Nephron progenitor cell (in vitro differentiated cells): ENCODE measurements around the gene DPP10.
A peak's percentile ranks its signal among the peaks of the same experiment; 100 is the strongest.

Experiments
- DNase-seq: peaks from one replicate; pipeline ENCODE4 v3.0.0; 2021
- H3K27ac Mint-ChIP-seq: 2 replicates; pipeline ENCODE4 v1.8.0; 2021; ENCODE audit warnings: mild to moderate bottlenecking, moderate library complexity, mixed read lengths
- H3K27me3 Mint-ChIP-seq: 2 replicates; pipeline ENCODE4 v1.8.0; 2021; ENCODE audit warnings: mild to moderate bottlenecking, low read depth, mixed read lengths; ENCODE audit not compliant: poor library complexity
- H3K36me3 Mint-ChIP-seq: 2 replicates; pipeline ENCODE4 v1.8.0; 2021; ENCODE audit warnings: low read depth, mixed read lengths
- H3K4me1 Mint-ChIP-seq: 2 replicates; pipeline ENCODE4 v1.8.0; 2021; ENCODE audit warnings: mixed read lengths
- H3K4me3 Mint-ChIP-seq: 2 replicates; pipeline ENCODE4 v1.8.0; 2021; ENCODE audit warnings: mild to moderate bottlenecking, moderate library complexity, mixed read lengths
- H3K9me3 Mint-ChIP-seq: 2 replicates; pipeline ENCODE4 v1.8.0; 2021; ENCODE audit warnings: mild to moderate bottlenecking, moderate library complexity, mixed read lengths
- CTCF ChIP-seq: fragments of 200-600 bp; sonication (generic); IDR thresholded peaks from 2 replicates; pipeline ENCODE4 v1.5.0; 2021; ENCODE audit warnings: antibody characterized with exemption

DPP10 gene

GRCh38 chr2:115277366-115277765, 834.9 kb downstream of the DPP10 start:
- peaks cover 4% of the 10 kb centered on the region for H3K9me3 Mint-ChIP-seq
- no peak for DNase-seq
- peaks cover 4% of the 10 kb centered on the region for H3K36me3 Mint-ChIP-seq
- no peaks in the 10 kb centered on the region for H3K4me1 Mint-ChIP-seq
- no peak for TF ChIP-seq CTCF
- H3K4me3 Mint-ChIP-seq, result no peak overlapping the region
- H3K27ac Mint-ChIP-seq, result no peak overlapping the region
- no peaks in the 10 kb centered on the region for H3K27me3 Mint-ChIP-seq

- Mint-ChIP-seq H3K27me3 (peaks cover 4% of the 10 kb centered on the region), H3K9me3 (no peaks in the 10 kb centered on the region), H3K36me3 (peaks cover 5% of the 10 kb centered on the region), H3K27ac (no peak overlapping the region), H3K4me1 (peaks cover 9% of the 10 kb centered on the region), H3K4me3 (no peak overlapping the region)
- no peak for TF ChIP-seq CTCF
- no peak for DNase-seq
Measured at GRCh38 chr2:115285416-115285815, 843.0 kb downstream of the DPP10 start.

GRCh38 chr2:115290478-115290877, 848.0 kb downstream of the DPP10 start:
- TF ChIP-seq CTCF, result no peak
- no peak overlapping the region for H3K4me3 Mint-ChIP-seq
- H3K4me1 Mint-ChIP-seq, result peaks cover 23% of the 10 kb centered on the region
- peaks cover 4% of the 10 kb centered on the region for H3K27me3 Mint-ChIP-seq
- no peaks in the 10 kb centered on the region for H3K9me3 Mint-ChIP-seq
- peaks cover 5% of the 10 kb centered on the region for H3K36me3 Mint-ChIP-seq
- DNase-seq, result no peak
- H3K27ac Mint-ChIP-seq, result no peak overlapping the region

- H3K4me3 Mint-ChIP-seq, result no peak overlapping the region
- no peak for TF ChIP-seq CTCF
- H3K9me3 Mint-ChIP-seq, result no peaks in the 10 kb centered on the region
- H3K36me3 Mint-ChIP-seq, result peaks cover 5% of the 10 kb centered on the region
- no peak overlapping the region for H3K27ac Mint-ChIP-seq
- H3K4me1 Mint-ChIP-seq, result peaks cover 21% of the 10 kb centered on the region
- DNase-seq, result no peak
- H3K27me3 Mint-ChIP-seq, result peaks cover 7% of the 10 kb centered on the region
Measured at GRCh38 chr2:115292742-115293141, 850.3 kb downstream of the DPP10 start.

- H3K27ac Mint-ChIP-seq, result peak overlapping the region; percentile 25
- H3K4me1 Mint-ChIP-seq, result peaks cover 21% of the 10 kb centered on the region
- no peak for DNase-seq
- H3K36me3 Mint-ChIP-seq, result no peaks in the 10 kb centered on the region
- H3K27me3 Mint-ChIP-seq, result peaks cover 5% of the 10 kb centered on the region
- TF ChIP-seq CTCF, result no peak
- H3K4me3 Mint-ChIP-seq, result no peak overlapping the region
- H3K9me3 Mint-ChIP-seq, result no peaks in the 10 kb centered on the region
Measured at GRCh38 chr2:115294999-115295398, 852.6 kb downstream of the DPP10 start.

DNA sequence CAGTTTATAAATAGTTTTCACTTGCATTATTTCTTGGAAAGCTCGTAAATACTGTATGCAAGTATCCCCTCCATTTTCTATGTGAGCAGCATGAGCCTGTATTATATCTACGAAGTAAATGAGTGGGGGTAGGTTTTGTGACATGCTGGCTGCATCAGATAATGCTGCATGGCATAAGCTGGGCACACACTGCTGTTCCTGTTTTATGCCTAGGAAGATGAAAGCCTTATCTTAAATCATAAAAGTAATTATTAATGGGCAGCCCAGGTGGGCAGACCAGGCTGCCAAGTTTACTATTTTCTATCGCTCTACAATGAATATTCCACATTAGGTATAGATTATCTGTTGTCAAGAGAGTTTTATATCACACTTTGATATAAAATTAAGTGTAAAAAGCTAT, 854.6 kb downstream of the DPP10 start:
- no peak for DNase-seq
- H3K27ac Mint-ChIP-seq, result no peak overlapping the region
- H3K4me1 Mint-ChIP-seq, result peaks cover 21% of the 10 kb centered on the region
- H3K9me3 Mint-ChIP-seq, result no peaks in the 10 kb centered on the region
- no peak overlapping the region for H3K4me3 Mint-ChIP-seq
- peaks cover 7% of the 10 kb centered on the region for H3K27me3 Mint-ChIP-seq
- H3K36me3 Mint-ChIP-seq, result peaks cover 4% of the 10 kb centered on the region
- no peak for TF ChIP-seq CTCF
